Neural cell (in vitro differentiated cells): ENCODE results near the gene S1PR5. TPM values are rescaled to one million over a fixed set of nuclear protein-coding genes. Genes with fewer than 3 reads are reported as not detected.
A peak's percentile ranks its signal among the peaks of the same experiment; 100 is the strongest.

Experiments used
- H2AFZ ChIP-seq: fragments of 200-600, 300-800 bp; sonication (generic), shearing (Covaris generic); 2 replicates; pipeline ENCODE4 v1.6.0; 2014; ENCODE audit warnings: low read depth, mild to moderate bottlenecking, antibody characterized with exemption, low read length, moderate library complexity
- H3F3A ChIP-seq: fragments of 200-600 bp; shearing (Covaris generic); 2 replicates; pipeline ENCODE4 v1.6.1; 2016; ENCODE audit warnings: mild to moderate bottlenecking, moderate library complexity, mixed read lengths, antibody characterized with exemption, low read length; ENCODE audit not compliant: insufficient read depth, poor library complexity, severe bottlenecking
- H3K27ac ChIP-seq: fragments of 200-600, 300-800 bp; sonication (generic), shearing (Covaris generic); 2 replicates; pipeline ENCODE4 v1.5.1; 2014; ENCODE audit warnings: mild to moderate bottlenecking, low read length, moderate library complexity
- H3K27me3 ChIP-seq: fragments of 300-800, 200-600 bp; sonication (generic), shearing (Covaris generic); 2 replicates; pipeline ENCODE4 v1.6.0; 2014; ENCODE audit warnings: mild to moderate bottlenecking, low read depth, low read length, moderate library complexity; ENCODE audit not compliant: insufficient read depth
- H3K36me3 ChIP-seq: fragments of 300-800, 200-600 bp; sonication (generic), shearing (Covaris generic); 2 replicates; pipeline ENCODE4 v1.5.1; 2014; ENCODE audit warnings: mild to moderate bottlenecking, antibody characterized with exemption, low read length, moderate library complexity; ENCODE audit not compliant: insufficient read depth
- H3K4me2 ChIP-seq: fragments of 300-800, 200-600 bp; sonication (generic), shearing (Covaris generic); 2 replicates; pipeline ENCODE4 v1.6.0; 2014; ENCODE audit warnings: mild to moderate bottlenecking, low read length
- H3K4me3 ChIP-seq: fragments of 300-800, 200-600 bp; sonication (generic), shearing (Covaris generic); 2 replicates; pipeline ENCODE4 v1.5.1; 2014; ENCODE audit warnings: mild to moderate bottlenecking, low read length, moderate library complexity
- H3K79me2 ChIP-seq: fragments of 200-600 bp; shearing (Covaris generic); replicated peaks from 2 replicates; pipeline ENCODE4 v1.6.0; 2014; ENCODE audit warnings: mild to moderate bottlenecking, low read length, moderate library complexity; ENCODE audit not compliant: insufficient read depth
- H3K9ac ChIP-seq: fragments of 300-800, 200-600 bp; sonication (generic), shearing (Covaris generic); 2 replicates; pipeline ENCODE4 v1.6.1; 2016; ENCODE audit warnings: mild to moderate bottlenecking, low read length, mixed read lengths
- H3K9me2 ChIP-seq: fragments of 200-600 bp; shearing (Covaris generic); 2 replicates; pipeline ENCODE4 v1.6.1; 2016; ENCODE audit warnings: mild to moderate bottlenecking, low read length, mixed read lengths; ENCODE audit not compliant: insufficient read depth
- H3K9me3 ChIP-seq: fragments of 200-600, 300-800 bp; sonication (generic), shearing (Covaris generic); 2 replicates; pipeline ENCODE4 v1.6.1; 2016; ENCODE audit warnings: mild to moderate bottlenecking, mixed run types, low read length, moderate library complexity, mixed read lengths
- H4K20me1 ChIP-seq: fragments of 200-600 bp; shearing (Covaris generic); 2 replicates; pipeline ENCODE4 v1.6.1; 2016; ENCODE audit warnings: mild to moderate bottlenecking, mixed run types; ENCODE audit not compliant: insufficient read depth
- CTCF ChIP-seq: fragments of 450-650 bp; IDR thresholded peaks from 2 replicates; pipeline ENCODE4 v1.5.1; 2014; ENCODE audit warnings: antibody characterized with exemption, mild to moderate bottlenecking, moderate library complexity; ENCODE audit not compliant: poor library complexity, severe bottlenecking
- EP300 ChIP-seq: fragments of 450-650 bp; conservative IDR thresholded peaks from 2 replicates; pipeline ENCODE4 v1.6.1; 2014; ENCODE audit warnings: antibody characterized with exemption, mild to moderate bottlenecking, moderate library complexity; ENCODE audit not compliant: poor library complexity, severe bottlenecking
- EZH2 ChIP-seq: fragments of 200-600, 300-800 bp; shearing (Covaris generic), sonication (generic); IDR thresholded peaks from 2 replicates; pipeline ENCODE4 v1.6.1; 2014; ENCODE audit warnings: antibody characterized with exemption, low read length, borderline replicate concordance, mild to moderate bottlenecking; ENCODE audit not compliant: insufficient read depth, poor library complexity, severe bottlenecking
- MXI1 ChIP-seq: fragments of 450-650 bp; conservative IDR thresholded peaks from 2 replicates; pipeline ENCODE4 v1.6.1; 2014; ENCODE audit warnings: antibody characterized with exemption, mild to moderate bottlenecking; ENCODE audit not compliant: poor library complexity, severe bottlenecking
- POLR2AphosphoS5 ChIP-seq: IDR thresholded peaks from 2 replicates; pipeline ENCODE4 v1.6.1; 2012
- RAD21 ChIP-seq: fragments of 450-650 bp; conservative IDR thresholded peaks from 2 replicates; pipeline ENCODE4 v1.6.1; 2014; ENCODE audit warnings: antibody characterized with exemption, mild to moderate bottlenecking, moderate library complexity
- REST ChIP-seq: IDR thresholded peaks from 2 replicates; pipeline ENCODE4 v1.6.1; 2012; ENCODE audit warnings: borderline replicate concordance
- SMC3 ChIP-seq: fragments of 450-650 bp; conservative IDR thresholded peaks from 2 replicates; pipeline ENCODE4 v1.6.1; 2014; ENCODE audit warnings: antibody characterized with exemption, mild to moderate bottlenecking, moderate library complexity; ENCODE audit not compliant: poor library complexity
- TAF1 ChIP-seq: IDR thresholded peaks from 2 replicates; pipeline ENCODE4 v1.6.1; 2012; ENCODE audit warnings: low read depth
- polyA minus RNA-seq: library from RNA; depleted of rRNA, polyadenylated mRNA; stranded (reverse); fragments of >200 nt; gene quantifications from 2 replicates; pipeline ENCODE4 v1.2.3, GENCODE V29; 2014
- polyA plus RNA-seq: library from polyadenylated mRNA; depleted of rRNA; stranded (reverse); fragments of >200 nt; gene quantifications from 2 replicates; pipeline ENCODE4 v1.2.3, GENCODE V29; 2014

S1PR5 gene
- polyA plus RNA-seq (not detected in 2 replicates), polyA minus RNA-seq (not detected in 2 replicates)

- Histone ChIP-seq H3K4me3 (no peak within 1 kb of the TSS), H3K9me3 (no peaks in the 10 kb centered on the region), H3K9ac (no peak within 1 kb of the TSS), H4K20me1 (no peaks in the 10 kb centered on the region), H3K36me3 (no peaks in the 10 kb centered on the region), H3K79me2 (no peaks in the 10 kb centered on the region), H2AFZ (no peak within 1 kb of the TSS), H3K27ac (no peak within 1 kb of the TSS), H3F3A (no peaks in the 10 kb centered on the region), H3K27me3 (peaks cover 79% of the 10 kb centered on the region), H3K9me2 (no peaks in the 10 kb centered on the region), H3K4me2 (no peak within 1 kb of the TSS)
- TF ChIP-seq EZH2 = no peak
These were observed at the start of gene S1PR5 for GRCh38 chr19:10517361-10517759. Gene S1PR5 (minus strand): TSS chr19:10517447. CDS start chr19:10515011, 2,436 bp downstream.

- H4K20me1 ChIP-seq = no peaks in the 10 kb centered on the region
- TF ChIP-seq CTCF = no peak
- no peak for TF ChIP-seq EZH2
- no peak for TF ChIP-seq REST
- TF ChIP-seq POLR2AphosphoS5 = no peak
- no peak for TF ChIP-seq SMC3
- no peak for TF ChIP-seq TAF1
- no peak for TF ChIP-seq MXI1
- no peak for TF ChIP-seq EP300
- peak overlapping the region; percentile 91 for H3K9ac ChIP-seq
- H3K4me3 ChIP-seq = peak overlapping the region; percentile 92
- H3K27ac ChIP-seq = peak overlapping the region; percentile 88
- no peaks in the 10 kb centered on the region for H3K9me2 ChIP-seq
- H3F3A ChIP-seq = no peaks in the 10 kb centered on the region
- peak overlapping the region; percentile 91 for H3K4me2 ChIP-seq
- H3K79me2 ChIP-seq = peaks cover 19% of the 10 kb centered on the region
- no peaks in the 10 kb centered on the region for H3K9me3 ChIP-seq
- H3K36me3 ChIP-seq = no peaks in the 10 kb centered on the region
- no peak overlapping the region for H2AFZ ChIP-seq
- no peaks in the 10 kb centered on the region for H3K27me3 ChIP-seq
These were observed 49.6 kb upstream of the S1PR5 start for GRCh38 chr19:10566658-10567410.

GRCh38 chr19:10566408-10566657, 49.1 kb upstream of the S1PR5 start:
- Histone ChIP-seq H3K9me3 (no peaks in the 10 kb centered on the region), H4K20me1 (no peaks in the 10 kb centered on the region), H3K4me3 (peak overlapping the region; percentile 92), H3K4me2 (peak overlapping the region; percentile 91), H3K27me3 (no peaks in the 10 kb centered on the region), H3F3A (no peaks in the 10 kb centered on the region), H3K79me2 (peaks cover 19% of the 10 kb centered on the region), H3K36me3 (no peaks in the 10 kb centered on the region), H3K9me2 (no peaks in the 10 kb centered on the region), H2AFZ (no peak overlapping the region), H3K27ac (peak overlapping the region; percentile 63), H3K9ac (peak overlapping the region; percentile 83)
- no peak for TF ChIP-seq MXI1
- no peak for TF ChIP-seq SMC3
- TF ChIP-seq CTCF = no peak
- no peak for TF ChIP-seq TAF1
- no peak for TF ChIP-seq RAD21
- TF ChIP-seq EP300 = no peak
- no peak for TF ChIP-seq POLR2AphosphoS5
- TF ChIP-seq REST = no peak
- no peak for TF ChIP-seq EZH2
